Duodenal mucosa (tissue), 2 donors: ENCODE data around the gene GRID2.

ENCODE experiments used
- H3K27ac ChIP-seq: one replicate; pipeline ENCODE4 v1.7.0; 2013; ENCODE audit warnings: low read depth, low read length
- H3K27me3 ChIP-seq, 2 donors: one replicate each; pipeline ENCODE4 v1.7.0; 2013; ENCODE audit warnings: low read length in 2 of 2, control low read depth in 1 of 2; ENCODE audit not compliant: insufficient read depth in 2 of 2, control insufficient read depth in 1 of 2
- H3K36me3 ChIP-seq, 2 donors: one replicate each; pipeline ENCODE4 v1.7.0; 2013; ENCODE audit warnings: low read length in 2 of 2, control low read depth in 1 of 2; ENCODE audit not compliant: insufficient read depth in 2 of 2, control insufficient read depth in 1 of 2
- H3K4me1 ChIP-seq, 2 donors: one replicate each; pipeline ENCODE4 v1.7.0; 2013; ENCODE audit warnings: low read length in 2 of 2, control low read depth in 1 of 2; ENCODE audit not compliant: insufficient read depth in 2 of 2, control insufficient read depth in 1 of 2
- H3K4me3 ChIP-seq, 2 donors: one replicate each; pipeline ENCODE4 v1.7.0; 2013; ENCODE audit warnings: low read length in 2 of 2, low read depth in 1 of 2
- H3K9ac ChIP-seq, 2 donors: one replicate each; pipeline ENCODE4 v1.7.0; 2013; ENCODE audit warnings: low read length in 2 of 2, low read depth in 1 of 2
- H3K9me3 ChIP-seq, 2 donors: one replicate each; pipeline ENCODE4 v1.7.0; 2013; ENCODE audit warnings: low read length in 2 of 2, control low read depth in 1 of 2; ENCODE audit not compliant: control insufficient read depth in 1 of 2

GRID2 gene

GRCh38 chr4:92641409-92641808 is 337.6 kb downstream of the GRID2 start:
- H3K4me3 ChIP-seq, result no peak overlapping the region
- no peaks in the 10 kb centered on the region for H3K4me1 ChIP-seq
- no peak overlapping the region for H3K27ac ChIP-seq
- H3K9ac ChIP-seq, result no peak overlapping the region
- no peaks in the 10 kb centered on the region for H3K36me3 ChIP-seq
- no peaks in the 10 kb centered on the region for H3K27me3 ChIP-seq
- H3K9me3 ChIP-seq, result no peaks in the 10 kb centered on the region

- no peaks in the 10 kb centered on the region for H3K4me1 ChIP-seq
- H3K27ac ChIP-seq, result no peak overlapping the region
- H3K36me3 ChIP-seq, result no peaks in the 10 kb centered on the region
- H3K4me3 ChIP-seq, result no peak overlapping the region
- no peaks in the 10 kb centered on the region for H3K9me3 ChIP-seq
- H3K9ac ChIP-seq, result no peak overlapping the region
- H3K27me3 ChIP-seq, result no peaks in the 10 kb centered on the region
These were observed 343.1 kb downstream of the GRID2 start for GRCh38 chr4:92646826-92647225.

GRCh38 chr4:92651536-92651935 is 347.8 kb downstream of the GRID2 start:
- no peak overlapping the region for H3K4me3 ChIP-seq
- H3K27me3 ChIP-seq, result no peaks in the 10 kb centered on the region
- H3K27ac ChIP-seq, result no peak overlapping the region
- H3K9me3 ChIP-seq, result no peaks in the 10 kb centered on the region
- no peaks in the 10 kb centered on the region for H3K4me1 ChIP-seq
- H3K9ac ChIP-seq, result no peak overlapping the region
- H3K36me3 ChIP-seq, result no peaks in the 10 kb centered on the region

- H3K4me3 ChIP-seq, result no peak overlapping the region
These were observed 350.3 kb downstream of the GRID2 start for GRCh38 chr4:92654084-92654483.

GRCh38 chr4:92657695-92658094 is 353.9 kb downstream of the GRID2 start:
- Histone ChIP-seq H3K9me3 (no peaks in the 10 kb centered on the region), H3K36me3 (no peaks in the 10 kb centered on the region), H3K27ac (no peak overlapping the region), H3K4me3 (no peak overlapping the region), H3K4me1 (no peaks in the 10 kb centered on the region), H3K27me3 (no peaks in the 10 kb centered on the region), H3K9ac (no peak overlapping the region)

More at GRCh38 chr4:92654084-92654483, 350.3 kb downstream of the GRID2 start:
- Histone ChIP-seq H3K9me3 (no peaks in the 10 kb centered on the region), H3K4me1 (no peaks in the 10 kb centered on the region), H3K27ac (no peak overlapping the region), H3K36me3 (no peaks in the 10 kb centered on the region), H3K9ac (no peak overlapping the region), H3K27me3 (no peaks in the 10 kb centered on the region)

- H3K4me1 ChIP-seq, result no peaks in the 10 kb centered on the region
- no peaks in the 10 kb centered on the region for H3K36me3 ChIP-seq
- no peak overlapping the region for H3K9ac ChIP-seq
- H3K9me3 ChIP-seq, result no peaks in the 10 kb centered on the region
- H3K27me3 ChIP-seq, result no peaks in the 10 kb centered on the region
- no peak overlapping the region for H3K4me3 ChIP-seq
- H3K27ac ChIP-seq, result no peak overlapping the region
These were observed 354.6 kb downstream of the GRID2 start for GRCh38 chr4:92658318-92658717.

- Histone ChIP-seq H3K27ac (no peak overlapping the region), H3K27me3 (no peaks in the 10 kb centered on the region), H3K9me3 (no peaks in the 10 kb centered on the region), H3K36me3 (no peaks in the 10 kb centered on the region), H3K9ac (no peak overlapping the region), H3K4me3 (no peak overlapping the region), H3K4me1 (no peaks in the 10 kb centered on the region)
These were observed 374.0 kb downstream of the GRID2 start for GRCh38 chr4:92677805-92678204.

GRCh38 chr4:92678292-92678691 is 374.5 kb downstream of the GRID2 start:
- Histone ChIP-seq H3K4me3 (no peak overlapping the region), H3K27ac (no peak overlapping the region), H3K9ac (no peak overlapping the region), H3K27me3 (no peaks in the 10 kb centered on the region), H3K9me3 (no peaks in the 10 kb centered on the region), H3K4me1 (no peaks in the 10 kb centered on the region), H3K36me3 (no peaks in the 10 kb centered on the region)

- no peaks in the 10 kb centered on the region for H3K4me1 ChIP-seq
- H3K27me3 ChIP-seq, result no peaks in the 10 kb centered on the region
- H3K9me3 ChIP-seq, result no peaks in the 10 kb centered on the region
- H3K9ac ChIP-seq, result no peak overlapping the region
- no peak overlapping the region for H3K27ac ChIP-seq
- H3K4me3 ChIP-seq, result no peak overlapping the region
- H3K36me3 ChIP-seq, result no peaks in the 10 kb centered on the region
These were observed 375.4 kb downstream of the GRID2 start for GRCh38 chr4:92679149-92679548.

- Histone ChIP-seq H3K27me3 (no peaks in the 10 kb centered on the region), H3K36me3 (no peaks in the 10 kb centered on the region), H3K9ac (no peak overlapping the region), H3K4me3 (no peak overlapping the region), H3K9me3 (no peaks in the 10 kb centered on the region), H3K4me1 (no peaks in the 10 kb centered on the region), H3K27ac (no peak overlapping the region)
These were observed 410.9 kb downstream of the GRID2 start for GRCh38 chr4:92714640-92715039.

GRCh38 chr4:92733231-92733630 is 429.5 kb downstream of the GRID2 start:
- no peaks in the 10 kb centered on the region for H3K4me1 ChIP-seq
- H3K36me3 ChIP-seq, result no peaks in the 10 kb centered on the region
- no peak overlapping the region for H3K9ac ChIP-seq
- no peak overlapping the region for H3K27ac ChIP-seq
- no peaks in the 10 kb centered on the region for H3K27me3 ChIP-seq
- no peak overlapping the region for H3K4me3 ChIP-seq
- no peaks in the 10 kb centered on the region for H3K9me3 ChIP-seq
